Keratinocyte (primary cell): Measurements from ENCODE around the gene GAB1. TPM values are rescaled to one million over a fixed set of nuclear protein-coding genes. Genes with fewer than 3 reads are reported as not detected.

Experiments used
- DNase-seq: peaks from one replicate; pipeline ENCODE4 v3.0.0-alpha.2; 2011; ENCODE audit warnings: low read depth, missing footprints, low spot score
- FAIRE-seq: peaks from 2 replicates; lab custom pipeline; 2011; peaks lifted over from hg19 to GRCh38; lab: Jason Lieb, UNC
- H2AFZ ChIP-seq: 2 replicates; pipeline ENCODE4 v1.6.0; 2012; ENCODE audit warnings: low read length, control low read depth, inconsistent platforms; ENCODE audit not compliant: control insufficient read depth
- H3K27ac ChIP-seq: 2 replicates; pipeline ENCODE4 v1.5.1; 2011; ENCODE audit warnings: low read length; ENCODE audit not compliant: control insufficient read depth, insufficient read depth
- H3K27me3 ChIP-seq: 3 replicates; pipeline ENCODE4 v1.6.0; 2011; ENCODE audit warnings: low read length; ENCODE audit not compliant: control insufficient read depth, insufficient read depth; ENCODE audit errors: extremely low read depth
- H3K36me3 ChIP-seq, 2 experiments: 2 replicates in 1 of 2; 3 replicates in 1 of 2; pipeline ENCODE4 v1.5.1; 2011; ENCODE audit warnings: low read length in 2 of 2, mild to moderate bottlenecking in 1 of 2; ENCODE audit not compliant: control insufficient read depth in 2 of 2, insufficient read depth in 2 of 2; ENCODE audit errors: extremely low read depth in 1 of 2
- H3K4me1 ChIP-seq: 3 replicates; pipeline ENCODE4 v1.5.1; 2011; ENCODE audit warnings: low read length; ENCODE audit not compliant: control insufficient read depth, insufficient read depth; ENCODE audit errors: extremely low read depth
- H3K4me2 ChIP-seq: 3 replicates; pipeline ENCODE4 v1.6.0; 2011; ENCODE audit warnings: low read depth, low read length; ENCODE audit not compliant: control insufficient read depth, insufficient read depth; ENCODE audit errors: extremely low read depth
- H3K4me3 ChIP-seq, 3 experiments: fragments of 200-600 bp in 1 of 3; sonication (generic) in 1 of 3; 2 replicates in 2 of 3; 3 replicates in 1 of 3; pipeline ENCODE4 v1.5.1; 2011 to 2016; ENCODE audit warnings: low read length in 3 of 3, mild to moderate bottlenecking in 3 of 3, control low read depth in 2 of 3, inconsistent platforms in 1 of 3, low read depth in 1 of 3, mixed read lengths in 1 of 3, mixed run types in 1 of 3, moderate library complexity in 1 of 3; ENCODE audit not compliant: control insufficient read depth in 2 of 3, insufficient read depth in 2 of 3; ENCODE audit errors: extremely low read depth in 1 of 3
- H3K79me2 ChIP-seq: 2 replicates; pipeline ENCODE4 v1.6.0; 2012; ENCODE audit warnings: low read length; ENCODE audit not compliant: control insufficient read depth, insufficient read depth
- H3K9ac ChIP-seq: 3 replicates; pipeline ENCODE4 v1.6.0; 2011; ENCODE audit warnings: low read length; ENCODE audit not compliant: control insufficient read depth, insufficient read depth; ENCODE audit errors: extremely low read depth
- H3K9me1 ChIP-seq: 3 replicates; pipeline ENCODE4 v1.6.0; 2011; ENCODE audit warnings: low read length; ENCODE audit not compliant: control insufficient read depth, insufficient read depth; ENCODE audit errors: extremely low read depth
- H3K9me3 ChIP-seq: 2 replicates; pipeline ENCODE4 v1.5.1; 2012; ENCODE audit warnings: low read depth, low read length; ENCODE audit not compliant: control insufficient read depth
- H4K20me1 ChIP-seq: 3 replicates; pipeline ENCODE4 v1.6.0; 2011; ENCODE audit warnings: low read length; ENCODE audit not compliant: control insufficient read depth, insufficient read depth; ENCODE audit errors: extremely low read depth
- EZH2 ChIP-seq: IDR thresholded peaks from one replicate; pipeline ENCODE4 v1.6.1; 2012; ENCODE audit warnings: inconsistent platforms, mild to moderate bottlenecking, low read length, moderate library complexity
- dilution Hi-C: fragments of 300-500 bp; cut with MboI; formaldehyde crosslinking; loops from one replicate; pipeline ENCODE4 v1.7.0; 2020; ENCODE audit warnings: low sequenced_read_pairs; ENCODE audit not compliant: extremely low pct_ligation_motif_present
- polyA plus RNA-seq, 5 experiments: library from polyadenylated mRNA; depleted of rRNA in 3 of 5; stranded (reverse) in 3 of 5; stranded (forward) in 1 of 5; unstranded in 1 of 5; fragments of >200 nt; gene quantifications; 1 replicate in 1 of 5; 2 replicates in 3 of 5; 3 replicates in 1 of 5; pipeline versions ENCODE4 v1.2.1 to v1.2.3, GENCODE V29; 2011 to 2012; ENCODE audit warnings: missing spikeins in 2 of 5, low read depth in 1 of 5, low replicate concordance in 1 of 5
- TF ChIP-seq, protein P1 (sequence below), 3 experiments: IDR thresholded peaks in 1 of 3; conservative IDR thresholded peaks in 1 of 3; optimal IDR thresholded peaks in 1 of 3; 2 replicates in 2 of 3; 3 replicates in 1 of 3; pipeline versions ENCODE3 to v1.5.1; 2011; ENCODE audit warnings: low read length in 3 of 3, mild to moderate bottlenecking in 3 of 3, moderate library complexity in 2 of 3, control low read depth in 1 of 3, inconsistent platforms in 1 of 3; ENCODE audit not compliant: insufficient read depth in 2 of 3; ENCODE audit errors: extremely low read depth in 1 of 3

Gene GAB1
- polyA plus RNA-seq, 1 donor (not counting 4 experiments of a cell fraction or from before 2014, with no cell fraction given): 11.0 TPM

DNA sequence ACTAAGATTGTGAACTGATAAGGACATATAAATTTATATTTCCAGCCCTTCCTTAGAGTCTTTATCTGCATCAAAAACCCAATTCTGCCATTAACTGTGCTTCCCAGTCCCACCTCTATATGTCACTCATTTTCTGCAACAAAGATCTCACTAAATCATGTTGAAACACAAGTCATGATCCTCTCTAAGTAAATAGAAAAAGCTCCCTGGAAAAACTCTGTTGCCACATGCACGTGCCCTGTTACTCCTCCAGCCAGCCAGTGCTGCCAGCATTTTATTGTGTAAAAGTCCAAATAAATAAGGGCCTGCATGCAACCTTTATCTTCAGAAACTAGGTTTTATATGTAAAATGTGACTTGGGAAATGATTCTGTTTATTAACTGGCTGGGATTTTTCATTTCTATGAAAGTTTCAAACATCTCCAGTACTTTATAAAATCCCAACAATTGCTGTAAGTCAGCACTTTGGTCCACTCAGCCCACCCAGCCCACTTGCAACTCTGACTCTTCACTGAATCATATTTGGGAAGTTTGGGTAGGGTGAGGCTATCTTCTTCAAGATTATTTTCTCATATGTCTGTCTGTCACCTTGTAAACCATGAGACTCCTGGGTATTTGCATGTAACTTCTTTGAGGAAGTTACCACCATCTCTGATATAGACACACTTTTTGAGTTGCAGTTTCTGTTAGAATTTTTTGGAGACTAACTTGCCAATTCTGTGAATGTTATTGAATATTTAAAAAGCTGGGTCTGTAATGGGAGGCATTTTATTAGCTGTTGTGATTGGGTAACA is 136.9 kb downstream of the GAB1 start:
- dilution Hi-C loops: no loop called here
- FAIRE-seq (peak; percentile 13), DNase-seq (no peak)
- H3K36me3 ChIP-seq: peaks cover 0 to 7% of the 10 kb centered on the region in 2 experiments
- no peak overlapping the region for H2AFZ ChIP-seq
- H3K4me1 ChIP-seq: no peaks in the 10 kb centered on the region
- no peak overlapping the region for H3K4me2 ChIP-seq
- H3K9me3 ChIP-seq: no peaks in the 10 kb centered on the region
- H3K9me1 ChIP-seq: no peaks in the 10 kb centered on the region
- H3K4me3 ChIP-seq: no peak overlapping the region
- TF ChIP-seq, protein P1, sequence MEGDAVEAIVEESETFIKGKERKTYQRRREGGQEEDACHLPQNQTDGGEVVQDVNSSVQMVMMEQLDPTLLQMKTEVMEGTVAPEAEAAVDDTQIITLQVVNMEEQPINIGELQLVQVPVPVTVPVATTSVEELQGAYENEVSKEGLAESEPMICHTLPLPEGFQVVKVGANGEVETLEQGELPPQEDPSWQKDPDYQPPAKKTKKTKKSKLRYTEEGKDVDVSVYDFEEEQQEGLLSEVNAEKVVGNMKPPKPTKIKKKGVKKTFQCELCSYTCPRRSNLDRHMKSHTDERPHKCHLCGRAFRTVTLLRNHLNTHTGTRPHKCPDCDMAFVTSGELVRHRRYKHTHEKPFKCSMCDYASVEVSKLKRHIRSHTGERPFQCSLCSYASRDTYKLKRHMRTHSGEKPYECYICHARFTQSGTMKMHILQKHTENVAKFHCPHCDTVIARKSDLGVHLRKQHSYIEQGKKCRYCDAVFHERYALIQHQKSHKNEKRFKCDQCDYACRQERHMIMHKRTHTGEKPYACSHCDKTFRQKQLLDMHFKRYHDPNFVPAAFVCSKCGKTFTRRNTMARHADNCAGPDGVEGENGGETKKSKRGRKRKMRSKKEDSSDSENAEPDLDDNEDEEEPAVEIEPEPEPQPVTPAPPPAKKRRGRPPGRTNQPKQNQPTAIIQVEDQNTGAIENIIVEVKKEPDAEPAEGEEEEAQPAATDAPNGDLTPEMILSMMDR (optimal IDR thresholded peaks at IDR 0.05 in 1 of 3, IDR thresholded peaks at IDR 0.05 in 1 of 3, conservative IDR thresholded peaks at IDR 0.05 in 1 of 3; ENCODE audit: extremely low read depth in 1 of 3, insufficient read depth in 2 of 3, low read length in 3 of 3): no peak
- TF ChIP-seq EZH2: no peak
- H3K9ac ChIP-seq: no peak overlapping the region
- H3K27ac ChIP-seq: no peak overlapping the region
- H4K20me1 ChIP-seq: no peaks in the 10 kb centered on the region
- no peaks in the 10 kb centered on the region for H3K79me2 ChIP-seq
- no peaks in the 10 kb centered on the region for H3K27me3 ChIP-seq

GRCh38 chr4:143477487-143477886 is 140.8 kb downstream of the GAB1 start:
- Histone ChIP-seq H3K4me3 (no peak overlapping the region), H3K4me2 (no peak overlapping the region), H3K36me3 (no peaks in the 10 kb centered on the region), H3K27ac (no peak overlapping the region), H3K9me3 (no peaks in the 10 kb centered on the region), H3K9ac (no peak overlapping the region), H3K79me2 (no peaks in the 10 kb centered on the region), H3K4me1 (no peaks in the 10 kb centered on the region), H3K9me1 (no peaks in the 10 kb centered on the region), H2AFZ (no peak overlapping the region), H4K20me1 (no peaks in the 10 kb centered on the region), H3K27me3 (no peaks in the 10 kb centered on the region)
- dilution Hi-C loops: no loop called here
- no peak for DNase-seq
- FAIRE-seq: no peak
- TF ChIP-seq, protein P1 (optimal IDR thresholded peaks at IDR 0.05 in 1 of 3, IDR thresholded peaks at IDR 0.05 in 1 of 3, conservative IDR thresholded peaks at IDR 0.05 in 1 of 3; ENCODE audit: extremely low read depth in 1 of 3, insufficient read depth in 2 of 3, low read length in 3 of 3): no peak
- TF ChIP-seq EZH2: no peak
